SK-N-SH (cell line): ENCODE data around the gene ASTL. TPM values are rescaled to one million over a fixed set of nuclear protein-coding genes. Genes with fewer than 3 reads are reported as not detected.

Experiments
- CTCF ChIA-PET: fragments of 300-600, 350-600 bp; formaldehyde crosslinking; extraction: SDS; loops from one replicate; lab custom pipeline; 2021; lab: Yijun Ruan, JAX
- POLR2A ChIA-PET: fragments of 350-600 bp; sonication (Branson Sonifier 250); formaldehyde crosslinking; extraction: SDS; loops from one replicate; lab custom pipeline; 2020; ENCODE audit warnings: antibody characterized with exemption, inconsistent platforms; lab: Yijun Ruan, JAX
- DNase-seq: peaks from one replicate; pipeline ENCODE4 v3.0.0; 2012
- H2AFZ ChIP-seq: fragments of 200-600 bp; sonication (generic); 2 replicates; pipeline ENCODE4 v1.8.1; 2016; ENCODE audit warnings: antibody characterized with exemption, mild to moderate bottlenecking, low read depth
- H3F3A ChIP-seq: fragments of 200-600 bp; sonication (generic); replicated peaks from 2 replicates; pipeline ENCODE3; 2016; ENCODE audit warnings: antibody characterized with exemption, mild to moderate bottlenecking; ENCODE audit not compliant: insufficient read depth
- H3K27ac ChIP-seq, 2 experiments: fragments of 200-500 bp in 1 of 2; fragments of 200-600 bp in 1 of 2; sonication (Bioruptor generic) in 1 of 2; sonication (generic), shearing (Covaris generic) in 1 of 2; 2 replicates each; pipeline versions ENCODE4 v1.5.1 to v1.6.1; 2014 to 2016; ENCODE audit warnings: low read depth in 2 of 2, inconsistent platforms in 1 of 2, low read length in 1 of 2, mild to moderate bottlenecking in 1 of 2, mixed read lengths in 1 of 2
- H3K27me3 ChIP-seq: fragments of 200-600 bp; sonication (generic), shearing (Covaris generic); 2 replicates; pipeline ENCODE4 v1.6.1; 2016; ENCODE audit warnings: mixed run types; ENCODE audit not compliant: insufficient read depth
- H3K36me3 ChIP-seq, 2 experiments: fragments of 200-500 bp in 1 of 2; fragments of 200-600 bp in 1 of 2; sonication (Bioruptor generic) in 1 of 2; sonication (generic) in 1 of 2; replicated peaks in 1 of 2; 2 replicates each; pipeline versions ENCODE3 to v1.5.1; 2014 to 2016; ENCODE audit warnings: low read length in 1 of 2, mild to moderate bottlenecking in 1 of 2; ENCODE audit not compliant: insufficient read depth in 2 of 2, control insufficient read depth in 1 of 2
- H3K4me1 ChIP-seq, 2 experiments: fragments of 200-500 bp in 1 of 2; fragments of 200-600 bp in 1 of 2; sonication (Bioruptor generic) in 1 of 2; sonication (generic), shearing (Covaris generic) in 1 of 2; 2 replicates each; pipeline versions ENCODE4 v1.5.1 to v1.6.1; 2014 to 2016; ENCODE audit warnings: low read depth in 1 of 2, low read length in 1 of 2, mixed run types in 1 of 2; ENCODE audit not compliant: insufficient read depth in 2 of 2, control insufficient read depth in 1 of 2
- H3K4me2 ChIP-seq: fragments of 200-600 bp; sonication (generic), shearing (Covaris generic); 2 replicates; pipeline ENCODE4 v1.6.1; 2017; ENCODE audit warnings: mixed run types
- H3K4me3 ChIP-seq, 2 experiments: fragments of 200-500 bp in 1 of 2; fragments of 200-600 bp in 1 of 2; sonication (Bioruptor generic) in 1 of 2; sonication (generic), shearing (Covaris generic) in 1 of 2; 2 replicates each; pipeline versions ENCODE4 v1.5.1 to v1.8.1; 2014 to 2016; ENCODE audit warnings: low read depth in 2 of 2, inconsistent platforms in 1 of 2, low read length in 1 of 2, mild to moderate bottlenecking in 1 of 2, mixed read lengths in 1 of 2, moderate library complexity in 1 of 2
- H3K79me2 ChIP-seq: fragments of 200-600 bp; sonication (generic); 2 replicates; pipeline ENCODE4 v1.8.1; 2017; ENCODE audit warnings: mild to moderate bottlenecking; ENCODE audit not compliant: insufficient read depth
- H3K9ac ChIP-seq: fragments of 200-600 bp; sonication (generic); 2 replicates; pipeline ENCODE4 v1.6.1; 2017; ENCODE audit warnings: mixed run types
- H3K9me2 ChIP-seq: fragments of 200-600 bp; sonication (generic); 2 replicates; pipeline ENCODE4 v1.6.1; 2017; ENCODE audit warnings: mixed run types
- H3K9me3 ChIP-seq: fragments of 200-600 bp; sonication (generic); 2 replicates; pipeline ENCODE4 v1.6.1; 2017; ENCODE audit warnings: mixed run types, mild to moderate bottlenecking, moderate library complexity
- H4K20me1 ChIP-seq: fragments of 200-600 bp; sonication (generic); 2 replicates; pipeline ENCODE4 v1.6.1; 2017; ENCODE audit warnings: mild to moderate bottlenecking, mixed run types; ENCODE audit not compliant: insufficient read depth
- EP300 ChIP-seq, 2 experiments: IDR thresholded peaks; 2 replicates each; pipeline versions ENCODE4 v1.4.0 to v1.6.1; 2012; ENCODE audit warnings: borderline replicate concordance in 1 of 2, low read depth in 1 of 2, low read length in 1 of 2
- EZH2phosphoT487 ChIP-seq: fragments of 200-600 bp; sonication (generic); IDR thresholded peaks from 2 replicates; pipeline ENCODE4 v1.6.1; 2017; ENCODE audit warnings: low read depth, mixed run types, mild to moderate bottlenecking, antibody characterized with exemption, moderate library complexity, borderline replicate concordance
- FOSL2 ChIP-seq: IDR thresholded peaks from 2 replicates; pipeline ENCODE4 v1.4.0; 2012; ENCODE audit warnings: low read depth, mild to moderate bottlenecking, moderate library complexity, borderline replicate concordance
- FOXJ3 ChIP-seq: sonication (generic); formaldehyde crosslinking; IDR thresholded peaks from 2 replicates; pipeline ENCODE4 v1.5.1; 2020; ENCODE audit warnings: mild to moderate bottlenecking, missing genetic modification reagents
- FOXM1 ChIP-seq: IDR thresholded peaks from 2 replicates; pipeline ENCODE4 v1.4.0; 2012; ENCODE audit warnings: low read depth, mild to moderate bottlenecking
- JUND ChIP-seq: IDR thresholded peaks from 2 replicates; pipeline ENCODE4 v1.4.0; 2012
- NFIC ChIP-seq: IDR thresholded peaks from 2 replicates; pipeline ENCODE4 v1.4.0; 2012; ENCODE audit warnings: borderline replicate concordance
- NRF1 ChIP-seq: IDR thresholded peaks from 2 replicates; pipeline ENCODE4 v1.6.1; 2012; ENCODE audit warnings: low read depth, mild to moderate bottlenecking, low read length
- POLR2AphosphoS5 ChIP-seq: IDR thresholded peaks from 2 replicates; pipeline ENCODE4 v1.6.1; 2012; ENCODE audit warnings: low read depth, low read length
- RAD21 ChIP-seq: IDR thresholded peaks from 2 replicates; pipeline ENCODE4 v1.6.1; 2012; ENCODE audit warnings: mild to moderate bottlenecking, low read length
- RFX5 ChIP-seq: IDR thresholded peaks from 2 replicates; pipeline ENCODE4 v1.6.1; 2012; ENCODE audit warnings: mild to moderate bottlenecking, improper control_type of control experiment, low read length
- RXRA ChIP-seq: IDR thresholded peaks from 2 replicates; pipeline ENCODE4 v1.4.0; 2012; ENCODE audit warnings: low read depth, mild to moderate bottlenecking, borderline replicate concordance
- SIN3A ChIP-seq: IDR thresholded peaks from 2 replicates; pipeline ENCODE4 v1.6.1; 2012; ENCODE audit warnings: low read depth, mild to moderate bottlenecking, low read length, moderate library complexity, borderline replicate concordance
- TAF1 ChIP-seq: IDR thresholded peaks from 2 replicates; pipeline ENCODE4 v1.6.1; 2012; ENCODE audit warnings: low read depth, mild to moderate bottlenecking, low read length, moderate library complexity, borderline replicate concordance
- TCF12 ChIP-seq: IDR thresholded peaks from 2 replicates; pipeline ENCODE4 v1.4.0; 2012
- YY1 ChIP-seq: IDR thresholded peaks from 2 replicates; pipeline ENCODE4 v1.4.0; 2012; ENCODE audit warnings: low read depth, mild to moderate bottlenecking
- WGBS: methylation state at CpG from one replicate; pipeline ENCODE4 v1.1.6; 2017; ENCODE audit warnings: low lambda C conversion rate; 5-methylcytosine and 5-hydroxymethylcytosine counted together
- polyA plus RNA-seq, 3 experiments: library from polyadenylated mRNA; depleted of rRNA; stranded (reverse); fragments of >200 nt; gene quantifications; 2 replicates each; pipeline ENCODE4 v1.2.3, GENCODE V29; 2012
- TF ChIP-seq, protein P1 (sequence below): IDR thresholded peaks from 2 replicates; pipeline ENCODE4 v1.6.1; 2012; ENCODE audit warnings: mild to moderate bottlenecking, low read depth, low read length, moderate library complexity
- TF ChIP-seq, protein P2 (sequence below): IDR thresholded peaks from 2 replicates; pipeline ENCODE4 v1.4.0; 2012; ENCODE audit warnings: low read depth, borderline replicate concordance

Gene ASTL
- polyA plus RNA-seq, 1 of the 3 experiments (the other 2 are of a cell fraction) = not detected

DNA sequence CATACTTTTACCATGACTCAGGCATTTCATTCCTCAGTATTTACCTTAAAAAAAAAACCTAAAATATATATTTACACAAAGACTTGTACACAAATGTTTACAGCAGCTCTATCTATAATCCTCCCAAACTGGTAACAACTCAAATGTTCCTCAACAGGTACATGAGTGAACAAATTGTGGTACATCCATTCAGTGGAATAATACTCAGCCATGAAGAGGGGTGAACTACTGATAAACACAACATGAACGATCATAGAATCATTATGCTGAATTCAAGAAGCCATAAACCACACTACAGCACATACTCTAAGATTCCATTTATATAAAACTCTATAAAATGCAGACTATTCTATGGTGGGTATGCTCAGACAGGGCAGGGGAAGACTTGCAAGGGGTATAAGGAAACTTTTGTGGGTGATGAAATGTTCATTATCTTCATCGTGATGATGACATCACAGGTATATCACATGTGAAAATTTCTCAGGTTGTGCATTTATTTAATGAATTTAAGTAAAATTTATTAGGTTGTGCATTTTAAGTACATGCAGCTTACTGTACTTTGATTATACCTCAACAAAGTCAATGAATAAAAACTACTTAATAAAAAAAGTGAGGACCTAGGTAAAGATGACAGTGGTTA, 31.7 kb upstream of the ASTL start (continued):
- TF ChIP-seq TCF12 (no peak), SIN3A (no peak)

DNA sequence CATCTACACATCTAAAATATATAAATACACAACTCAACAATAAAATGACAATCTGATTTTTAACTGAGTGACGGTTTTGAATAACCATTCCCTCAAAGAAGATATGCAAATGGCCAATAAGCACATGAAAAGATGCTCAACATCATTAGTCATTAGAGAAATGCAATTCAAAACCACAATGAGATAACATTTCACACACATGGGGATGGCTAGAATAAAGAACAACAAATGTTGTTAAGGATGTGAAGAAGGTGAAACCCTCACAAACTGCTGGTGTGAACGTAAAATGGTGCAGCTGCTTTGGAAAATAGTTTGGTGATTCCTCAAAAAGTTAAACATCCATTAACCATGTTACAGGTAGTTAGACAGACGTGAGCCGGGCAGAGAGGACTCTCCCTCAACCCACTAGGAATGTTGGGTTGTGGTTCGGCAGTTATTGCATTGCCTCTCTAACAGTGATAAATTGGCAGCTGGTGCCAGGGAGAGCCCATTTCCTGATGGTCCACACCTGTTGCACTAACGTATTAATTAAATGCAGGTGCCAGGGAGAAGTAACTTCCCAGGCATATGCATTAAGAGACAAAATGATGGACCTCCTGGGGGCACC, 29.2 kb upstream of the ASTL start:
- no peaks in the 10 kb centered on the region for H3K36me3 ChIP-seq
- H3K79me2 ChIP-seq = no peaks in the 10 kb centered on the region
- no peak overlapping the region for H3K9ac ChIP-seq
- H3K4me2 ChIP-seq = no peak overlapping the region
- CTCF ChIA-PET = interaction anchor here (1.2 kb wide), 1 partner anchor 145 kb away, joined by 3 read pairs; no protein-coding TSS in a partner anchor
- no peak overlapping the region for H3K4me3 ChIP-seq
- H3K4me1 ChIP-seq = no peaks in the 10 kb centered on the region
- H4K20me1 ChIP-seq = no peaks in the 10 kb centered on the region
- POLR2A ChIA-PET = no interaction called here
- peaks cover 13% of the 10 kb centered on the region for H3F3A ChIP-seq
- H3K9me3 ChIP-seq = peaks cover 4% of the 10 kb centered on the region; the same call in 1 of the 2 replicates
- H2AFZ ChIP-seq = no peak overlapping the region
- no peak for DNase-seq
- no peak overlapping the region; a peak in 1 of 4 replicates for H3K27ac ChIP-seq
- no peaks in the 10 kb centered on the region for H3K9me2 ChIP-seq
- no peaks in the 10 kb centered on the region for H3K27me3 ChIP-seq
- TF ChIP-seq FOSL2 = no peak
- no peak for TF ChIP-seq FOXJ3
- TF ChIP-seq NFIC = no peak
- no peak for TF ChIP-seq RXRA
- TF ChIP-seq RAD21 = no peak
- no peak for TF ChIP-seq SIN3A
- TF ChIP-seq EP300 (IDR thresholded peaks at IDR 0.05; ENCODE audit: borderline replicate concordance in 1 of 2, low read depth in 1 of 2, low read length in 1 of 2) = no peak
- no peak for TF ChIP-seq YY1
- no peak for TF ChIP-seq FOXM1
- TF ChIP-seq, protein P1, sequence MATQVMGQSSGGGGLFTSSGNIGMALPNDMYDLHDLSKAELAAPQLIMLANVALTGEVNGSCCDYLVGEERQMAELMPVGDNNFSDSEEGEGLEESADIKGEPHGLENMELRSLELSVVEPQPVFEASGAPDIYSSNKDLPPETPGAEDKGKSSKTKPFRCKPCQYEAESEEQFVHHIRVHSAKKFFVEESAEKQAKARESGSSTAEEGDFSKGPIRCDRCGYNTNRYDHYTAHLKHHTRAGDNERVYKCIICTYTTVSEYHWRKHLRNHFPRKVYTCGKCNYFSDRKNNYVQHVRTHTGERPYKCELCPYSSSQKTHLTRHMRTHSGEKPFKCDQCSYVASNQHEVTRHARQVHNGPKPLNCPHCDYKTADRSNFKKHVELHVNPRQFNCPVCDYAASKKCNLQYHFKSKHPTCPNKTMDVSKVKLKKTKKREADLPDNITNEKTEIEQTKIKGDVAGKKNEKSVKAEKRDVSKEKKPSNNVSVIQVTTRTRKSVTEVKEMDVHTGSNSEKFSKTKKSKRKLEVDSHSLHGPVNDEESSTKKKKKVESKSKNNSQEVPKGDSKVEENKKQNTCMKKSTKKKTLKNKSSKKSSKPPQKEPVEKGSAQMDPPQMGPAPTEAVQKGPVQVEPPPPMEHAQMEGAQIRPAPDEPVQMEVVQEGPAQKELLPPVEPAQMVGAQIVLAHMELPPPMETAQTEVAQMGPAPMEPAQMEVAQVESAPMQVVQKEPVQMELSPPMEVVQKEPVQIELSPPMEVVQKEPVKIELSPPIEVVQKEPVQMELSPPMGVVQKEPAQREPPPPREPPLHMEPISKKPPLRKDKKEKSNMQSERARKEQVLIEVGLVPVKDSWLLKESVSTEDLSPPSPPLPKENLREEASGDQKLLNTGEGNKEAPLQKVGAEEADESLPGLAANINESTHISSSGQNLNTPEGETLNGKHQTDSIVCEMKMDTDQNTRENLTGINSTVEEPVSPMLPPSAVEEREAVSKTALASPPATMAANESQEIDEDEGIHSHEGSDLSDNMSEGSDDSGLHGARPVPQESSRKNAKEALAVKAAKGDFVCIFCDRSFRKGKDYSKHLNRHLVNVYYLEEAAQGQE = no peak
- no peak for TF ChIP-seq EZH2phosphoT487
- TF ChIP-seq NRF1 = no peak
- TF ChIP-seq, protein P2, sequence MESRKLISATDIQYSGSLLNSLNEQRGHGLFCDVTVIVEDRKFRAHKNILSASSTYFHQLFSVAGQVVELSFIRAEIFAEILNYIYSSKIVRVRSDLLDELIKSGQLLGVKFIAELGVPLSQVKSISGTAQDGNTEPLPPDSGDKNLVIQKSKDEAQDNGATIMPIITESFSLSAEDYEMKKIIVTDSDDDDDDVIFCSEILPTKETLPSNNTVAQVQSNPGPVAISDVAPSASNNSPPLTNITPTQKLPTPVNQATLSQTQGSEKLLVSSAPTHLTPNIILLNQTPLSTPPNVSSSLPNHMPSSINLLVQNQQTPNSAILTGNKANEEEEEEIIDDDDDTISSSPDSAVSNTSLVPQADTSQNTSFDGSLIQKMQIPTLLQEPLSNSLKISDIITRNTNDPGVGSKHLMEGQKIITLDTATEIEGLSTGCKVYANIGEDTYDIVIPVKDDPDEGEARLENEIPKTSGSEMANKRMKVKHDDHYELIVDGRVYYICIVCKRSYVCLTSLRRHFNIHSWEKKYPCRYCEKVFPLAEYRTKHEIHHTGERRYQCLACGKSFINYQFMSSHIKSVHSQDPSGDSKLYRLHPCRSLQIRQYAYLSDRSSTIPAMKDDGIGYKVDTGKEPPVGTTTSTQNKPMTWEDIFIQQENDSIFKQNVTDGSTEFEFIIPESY = no peak
- no peak for TF ChIP-seq POLR2AphosphoS5
- TF ChIP-seq JUND = no peak
- no peak for TF ChIP-seq TAF1
- TF ChIP-seq RFX5 = no peak
- WGBS = 90% methylated on average over 5 of the region's 6 CpGs
